Loucy (cell line): Measurements from ENCODE around the gene TK1.

Experiments used
- H2AFZ ChIP-seq: fragments of 200-600 bp; sonication (generic); 2 replicates; pipeline ENCODE4 v1.6.0; 2016; ENCODE audit warnings: antibody characterized with exemption, mild to moderate bottlenecking, low read length, moderate library complexity
- H3F3A ChIP-seq: fragments of 200-600 bp; 2 replicates; pipeline ENCODE4 v1.6.0; 2016; ENCODE audit warnings: antibody characterized with exemption, low read depth, mild to moderate bottlenecking
- H3K27me3 ChIP-seq: fragments of 200-600 bp; sonication (generic); 2 replicates; pipeline ENCODE4 v1.6.1; 2014; ENCODE audit warnings: low read length, mild to moderate bottlenecking; ENCODE audit not compliant: insufficient read depth, poor library complexity, severe bottlenecking
- H3K36me3 ChIP-seq: fragments of 200-600 bp; sonication (generic); 2 replicates; pipeline ENCODE4 v1.6.1; 2016; ENCODE audit warnings: low read length; ENCODE audit not compliant: insufficient read depth
- H3K4me1 ChIP-seq: fragments of 200-600 bp; sonication (generic); 2 replicates; pipeline ENCODE4 v1.5.1; 2014; ENCODE audit warnings: low read length, mild to moderate bottlenecking; ENCODE audit not compliant: insufficient read depth, poor library complexity, severe bottlenecking
- H3K4me2 ChIP-seq: fragments of 200-600 bp; sonication (generic); 2 replicates; pipeline ENCODE4 v1.6.0; 2014; ENCODE audit warnings: antibody characterized with exemption, low read length, low read depth, mild to moderate bottlenecking; ENCODE audit not compliant: poor library complexity, severe bottlenecking
- H3K4me3 ChIP-seq: fragments of 200-600 bp; sonication (generic); 2 replicates; pipeline ENCODE4 v1.5.1; 2014; ENCODE audit warnings: low read length, mild to moderate bottlenecking, mixed read lengths; ENCODE audit not compliant: poor library complexity, severe bottlenecking
- H3K79me2 ChIP-seq: fragments of 200-600 bp; sonication (generic); 2 replicates; pipeline ENCODE4 v1.6.1; 2014; ENCODE audit warnings: low read length; ENCODE audit not compliant: insufficient read depth
- H3K9ac ChIP-seq: fragments of 200-600 bp; sonication (generic); 2 replicates; pipeline ENCODE4 v1.6.0; 2014; ENCODE audit warnings: mild to moderate bottlenecking, low read depth, low read length, moderate library complexity; ENCODE audit not compliant: poor library complexity, severe bottlenecking
- H3K9me2 ChIP-seq: fragments of 200-600 bp; sonication (generic); replicated peaks from 2 replicates; pipeline ENCODE4 v1.6.1; 2016; ENCODE audit warnings: low read depth, low read length, mixed read lengths
- H3K9me3 ChIP-seq: fragments of 200-600 bp; sonication (generic); 2 replicates; pipeline ENCODE4 v1.6.1; 2014; ENCODE audit warnings: mild to moderate bottlenecking, antibody characterized with exemption, low read length, low read depth; ENCODE audit not compliant: insufficient read depth
- H4K20me1 ChIP-seq: fragments of 200-600 bp; sonication (generic); 2 replicates; pipeline ENCODE4 v1.6.0; 2014; ENCODE audit warnings: antibody characterized with exemption, low read length, mild to moderate bottlenecking; ENCODE audit not compliant: insufficient read depth, poor library complexity, severe bottlenecking
- CTCF ChIP-seq: fragments of 200-600 bp; sonication (generic); conservative IDR thresholded peaks from 2 replicates; pipeline ENCODE4 v1.5.1; 2014; ENCODE audit warnings: mild to moderate bottlenecking, antibody characterized with exemption, low read length
- EZH2phosphoT487 ChIP-seq: fragments of 200-600 bp; IDR thresholded peaks from 2 replicates; pipeline ENCODE4 v1.6.1; 2018; ENCODE audit warnings: antibody characterized with exemption, mild to moderate bottlenecking, moderate library complexity, borderline replicate concordance

Gene TK1

GRCh38 chr17:78144736-78145641, 41.9 kb downstream of the TK1 start:
- H3K4me2 ChIP-seq: no peak overlapping the region
- no peaks in the 10 kb centered on the region for H3K9me3 ChIP-seq
- H3K27me3 ChIP-seq: no peaks in the 10 kb centered on the region
- H3K9me2 ChIP-seq: no peaks in the 10 kb centered on the region
- no peaks in the 10 kb centered on the region for H3K36me3 ChIP-seq
- H3K4me3 ChIP-seq: no peak overlapping the region
- peaks cover 3% of the 10 kb centered on the region for H4K20me1 ChIP-seq
- TF ChIP-seq EZH2phosphoT487 (no peak), CTCF (no peak)
- H3K79me2 ChIP-seq: no peaks in the 10 kb centered on the region
- H3F3A ChIP-seq: peaks cover 2% of the 10 kb centered on the region; the same call in 1 of the 2 replicates
- no peak overlapping the region for H3K9ac ChIP-seq
- H3K4me1 ChIP-seq: no peaks in the 10 kb centered on the region
- no peak overlapping the region for H2AFZ ChIP-seq

GRCh38 chr17:78144147-78144719, 42.6 kb downstream of the TK1 start:
- H3K4me1 ChIP-seq: no peaks in the 10 kb centered on the region
- H3K9me2 ChIP-seq: no peaks in the 10 kb centered on the region
- H3K9me3 ChIP-seq: no peaks in the 10 kb centered on the region
- H4K20me1 ChIP-seq: peaks cover 3% of the 10 kb centered on the region
- no peak overlapping the region for H3K9ac ChIP-seq
- H3K27me3 ChIP-seq: no peaks in the 10 kb centered on the region
- no peak overlapping the region for H3K4me2 ChIP-seq
- H3K4me3 ChIP-seq: no peak overlapping the region
- no peaks in the 10 kb centered on the region for H3K36me3 ChIP-seq
- peaks cover 3% of the 10 kb centered on the region; the same call in 1 of the 2 replicates for H3F3A ChIP-seq
- H3K79me2 ChIP-seq: no peaks in the 10 kb centered on the region
- TF ChIP-seq EZH2phosphoT487 (no peak), CTCF (no peak)
- no peak overlapping the region for H2AFZ ChIP-seq

- H3K36me3 ChIP-seq: no peaks in the 10 kb centered on the region
- no peak overlapping the region for H3K9ac ChIP-seq
- H2AFZ ChIP-seq: no peak overlapping the region
- no peaks in the 10 kb centered on the region for H3K9me2 ChIP-seq
- peaks cover 8% of the 10 kb centered on the region for H4K20me1 ChIP-seq
- no peaks in the 10 kb centered on the region for H3K79me2 ChIP-seq
- H3F3A ChIP-seq: peaks cover 3% of the 10 kb centered on the region; the same call in 1 of the 2 replicates
- no peak for TF ChIP-seq CTCF
- no peak for TF ChIP-seq EZH2phosphoT487
- H3K27me3 ChIP-seq: no peaks in the 10 kb centered on the region
- no peaks in the 10 kb centered on the region for H3K4me1 ChIP-seq
- no peak overlapping the region for H3K4me3 ChIP-seq
- no peaks in the 10 kb centered on the region for H3K9me3 ChIP-seq
- no peak overlapping the region for H3K4me2 ChIP-seq
Measured at GRCh38 chr17:78143214-78144146, 43.4 kb downstream of the TK1 start.
